Skin epidermis (tissue), 12 donors: Measurements from ENCODE around the gene MOGAT3.
A peak's percentile ranks its signal among the peaks of the same experiment; 100 is the strongest.
"Not testable (repeated sequence)": the region's sequence is repeated elsewhere in the genome, so short reads cannot be mapped to it uniquely, and the experiment has no call there.

ENCODE experiments used
- H3K27ac ChIP-seq, 21 experiments: fragments of 200-600 bp; sonication (generic) in 11 of 21; one replicate each; pipeline ENCODE4 v1.5.0; 2020; ENCODE audit warnings: mild to moderate bottlenecking in 3 of 21, inconsistent platforms in 2 of 21, moderate library complexity in 2 of 21
- H3K4me3 ChIP-seq, 7 experiments: fragments of 200-600 bp; sonication (generic) in 2 of 7; one replicate each; pipeline ENCODE4 v1.5.0; 2020; ENCODE audit warnings: inconsistent platforms in 2 of 7, mild to moderate bottlenecking in 2 of 7, moderate library complexity in 1 of 7

The MOGAT3 gene

DNA sequence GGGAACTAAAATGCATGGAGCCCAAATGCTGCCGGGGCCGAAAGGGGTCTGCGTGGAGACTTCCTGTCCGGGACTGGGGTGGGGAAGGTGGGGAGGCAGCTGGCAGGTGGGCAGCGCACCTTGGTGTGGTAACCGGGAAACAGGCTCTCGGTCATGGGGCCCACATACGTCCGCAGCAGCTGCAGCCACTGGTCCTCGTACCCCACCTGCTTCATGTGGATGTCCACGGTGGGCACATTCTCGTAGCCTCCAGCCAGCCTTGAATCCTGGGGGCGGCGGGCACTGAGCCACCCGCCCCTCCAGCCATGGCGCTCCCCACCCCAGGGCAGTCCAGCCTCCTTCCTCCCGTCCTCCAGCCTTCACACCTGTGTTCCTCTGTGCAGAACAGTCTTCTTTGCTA is 6.6 kb upstream of the MOGAT3 start:
- no peak overlapping the region for H3K27ac ChIP-seq
- H3K4me3 ChIP-seq, result no peak overlapping the region

DNA sequence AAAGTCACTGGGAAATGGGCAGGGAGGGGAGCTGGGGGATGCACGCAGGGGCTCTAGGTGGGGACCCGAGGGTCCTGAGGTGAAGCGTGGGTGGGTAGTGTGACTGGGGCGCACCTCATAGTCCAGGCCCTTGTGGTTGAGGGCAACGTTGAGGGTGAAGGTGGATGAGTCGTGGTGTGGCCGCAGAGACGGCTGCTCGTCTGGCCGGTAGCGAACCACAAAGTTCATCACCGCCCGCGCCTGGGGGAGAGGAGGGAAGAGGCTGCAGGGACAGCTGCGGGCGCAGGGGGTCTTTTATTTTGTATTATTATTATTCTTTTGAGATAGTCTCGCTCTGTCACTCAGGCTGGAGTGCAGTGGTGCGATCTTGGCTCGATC is 5.8 kb upstream of the MOGAT3 start:
- H3K27ac ChIP-seq, result no peak overlapping the region
- no peak overlapping the region for H3K4me3 ChIP-seq

DNA sequence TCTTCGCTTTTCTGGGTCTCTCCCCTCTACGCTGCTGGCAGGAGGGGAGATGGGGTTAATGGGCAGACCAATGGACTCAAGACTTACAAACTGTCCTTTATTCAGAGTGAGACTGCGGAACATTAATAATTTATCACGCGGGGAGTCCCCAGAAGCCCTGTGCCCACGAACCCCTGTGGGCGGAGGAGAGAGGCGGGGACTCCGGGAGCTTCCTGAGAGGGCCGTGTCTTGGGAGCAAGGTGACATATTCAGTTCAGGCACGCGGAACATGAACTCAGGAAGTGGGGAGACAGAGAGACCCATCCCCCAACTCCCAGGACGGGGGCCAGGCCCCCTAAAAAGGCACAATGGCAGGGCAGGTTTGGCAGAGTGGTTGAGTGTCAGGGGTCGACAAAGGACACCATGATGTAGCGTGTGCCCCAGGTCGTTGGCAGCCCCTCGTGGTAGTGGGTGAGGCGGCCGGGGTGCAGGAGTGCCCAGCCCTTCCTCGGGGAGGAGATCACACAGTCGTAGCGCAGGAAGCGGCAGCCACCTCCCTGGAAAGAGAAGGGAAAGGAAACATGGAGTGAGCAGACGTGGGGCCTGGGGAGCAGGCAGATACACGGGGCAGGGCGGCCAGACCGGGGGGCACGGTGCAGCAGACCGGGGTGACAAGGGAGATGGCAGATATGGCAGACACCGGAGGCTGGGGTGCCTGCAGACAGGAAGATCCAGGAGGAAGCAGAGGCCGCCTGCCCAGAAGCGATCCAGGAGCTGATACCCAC is 5.2 kb upstream of the MOGAT3 start:
- no peak overlapping the region for H3K4me3 ChIP-seq
- no peak overlapping the region for H3K27ac ChIP-seq

DNA sequence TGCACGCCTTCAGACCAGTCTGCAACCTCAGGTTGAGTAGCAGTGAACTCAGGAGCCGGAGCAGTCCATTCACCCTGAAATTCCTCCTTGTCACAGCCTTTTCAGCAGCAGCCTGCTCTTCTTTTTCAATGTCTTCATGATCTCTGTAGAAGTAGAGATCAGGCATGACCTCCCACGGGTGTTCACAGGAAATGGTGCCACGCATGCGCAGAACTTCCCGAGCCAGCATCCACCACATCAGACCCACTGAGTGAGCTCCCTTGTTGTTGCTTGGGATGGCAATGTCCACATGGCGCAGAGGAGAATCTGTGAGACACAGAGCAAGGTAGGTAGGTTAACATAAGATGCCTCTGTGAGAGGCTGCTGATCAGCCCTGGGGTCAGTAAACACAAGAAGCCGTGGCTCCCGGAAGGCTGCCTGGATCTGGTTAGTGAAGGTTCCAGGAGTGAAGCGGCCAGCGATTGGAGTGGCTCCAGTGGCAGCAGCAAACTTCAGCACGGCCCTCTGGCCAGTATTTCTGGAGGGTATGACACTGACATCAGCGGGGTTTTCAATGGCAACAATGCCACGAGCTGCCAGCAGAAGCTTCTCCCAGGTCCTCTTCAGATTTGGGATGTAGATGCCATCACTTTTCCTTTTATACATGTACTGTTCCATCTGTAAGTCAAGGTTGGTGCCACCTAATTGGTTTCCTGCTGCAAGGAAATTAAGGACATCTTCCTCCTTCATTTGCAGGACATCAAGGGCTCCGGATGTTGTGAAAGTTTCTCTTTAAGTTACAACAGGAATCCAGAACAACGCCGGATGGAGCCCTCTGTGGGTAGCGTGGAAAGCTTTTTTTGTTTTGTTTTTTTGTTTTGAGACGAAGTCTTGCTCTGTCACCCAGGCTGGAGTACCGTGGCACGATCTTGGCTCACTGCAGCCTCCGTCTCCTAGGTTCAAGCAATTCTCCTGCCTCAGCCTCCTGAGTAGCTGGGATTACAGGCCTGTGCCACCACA is 3.2 kb upstream of the MOGAT3 start:
- H3K4me3 ChIP-seq, result not testable (repeated sequence)
- peak overlapping the region in 1 of 21 experiments; percentile 11 for H3K27ac ChIP-seq

DNA sequence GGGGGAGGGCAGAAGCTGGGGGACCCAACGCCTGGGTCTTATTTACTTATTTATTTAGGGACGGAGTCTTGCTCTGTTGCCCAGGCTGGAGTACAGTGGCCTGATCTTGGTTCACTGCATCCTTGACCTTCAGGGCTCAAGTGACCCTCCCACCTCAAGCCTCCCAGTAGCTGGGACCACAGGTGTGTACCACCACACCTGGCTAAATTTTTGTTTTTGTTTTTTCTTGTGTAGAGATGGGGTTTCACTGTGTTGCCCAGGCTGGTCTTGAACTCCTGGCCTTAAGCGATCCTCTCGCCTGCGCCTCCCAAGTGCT is 1.7 kb upstream of the MOGAT3 start:
- no peak overlapping the region for H3K4me3 ChIP-seq
- no peak overlapping the region for H3K27ac ChIP-seq

DNA sequence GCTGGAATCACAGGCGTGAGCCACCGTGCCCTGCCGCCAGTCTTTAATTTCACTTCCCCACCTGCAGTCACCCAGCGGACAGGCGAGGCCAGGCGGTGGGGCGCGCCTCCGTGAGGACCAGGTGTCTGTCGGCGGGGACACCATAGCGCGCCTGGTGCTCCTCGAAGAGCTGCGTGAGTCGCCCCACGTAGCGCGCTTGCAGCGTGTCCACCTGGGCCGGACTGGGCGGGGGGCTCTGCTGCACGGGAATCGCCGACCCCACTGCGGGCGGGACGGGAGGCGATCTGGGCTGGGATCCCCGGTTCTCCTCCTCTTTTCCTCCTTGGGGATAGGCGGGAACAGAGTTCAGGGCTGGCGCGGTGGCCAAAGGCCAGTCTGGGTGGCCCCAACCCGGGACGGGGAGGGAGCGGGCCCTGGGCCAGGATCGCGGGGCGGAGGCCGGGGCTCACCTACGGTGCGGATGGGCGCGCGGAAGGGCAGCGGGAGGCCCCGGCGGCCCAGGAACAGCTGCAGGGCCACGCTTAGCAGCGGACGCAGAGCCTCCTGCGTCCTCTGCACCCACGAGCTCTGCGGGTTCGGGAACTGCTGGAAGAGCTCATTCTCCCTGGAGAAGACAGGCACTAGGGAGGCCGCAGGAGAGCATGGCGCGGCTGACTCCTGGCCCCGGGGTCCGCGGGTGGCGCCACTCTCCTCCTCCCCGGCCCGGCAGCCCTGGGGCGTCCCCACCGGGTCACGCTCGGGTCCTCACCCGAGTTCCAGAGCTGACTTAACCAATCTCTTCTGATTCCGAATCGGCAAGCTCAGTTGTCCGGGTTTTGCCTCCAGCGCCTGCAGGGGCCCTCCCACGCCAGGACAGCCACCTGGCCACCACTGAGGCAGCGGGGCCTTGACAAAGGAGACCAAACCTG is 1.1 kb upstream of the MOGAT3 start:
- peak overlapping the region in 1 of 7 experiments; percentile 9 for H3K4me3 ChIP-seq
- no peak overlapping the region for H3K27ac ChIP-seq

DNA sequence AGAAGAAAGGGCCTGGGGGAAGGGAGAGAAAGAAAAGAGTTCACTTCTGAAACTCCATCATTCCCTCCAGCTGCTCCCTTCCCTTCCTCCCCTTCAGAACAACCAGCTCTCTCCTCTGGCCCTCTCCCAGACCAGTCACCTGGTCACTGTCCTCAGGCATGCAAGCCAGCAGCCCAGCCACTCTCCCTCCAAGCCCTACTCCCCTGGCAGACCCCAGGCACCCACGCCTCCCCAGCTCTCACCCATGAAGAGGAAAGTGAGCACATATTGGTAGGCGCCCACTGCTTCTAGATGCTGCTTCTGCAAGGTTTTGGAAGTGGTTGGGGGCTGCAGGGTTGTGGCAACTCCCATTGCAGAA is 353 bp downstream of the MOGAT3 start:
- no peak overlapping the region for H3K27ac ChIP-seq
- H3K4me3 ChIP-seq, result no peak overlapping the region

DNA sequence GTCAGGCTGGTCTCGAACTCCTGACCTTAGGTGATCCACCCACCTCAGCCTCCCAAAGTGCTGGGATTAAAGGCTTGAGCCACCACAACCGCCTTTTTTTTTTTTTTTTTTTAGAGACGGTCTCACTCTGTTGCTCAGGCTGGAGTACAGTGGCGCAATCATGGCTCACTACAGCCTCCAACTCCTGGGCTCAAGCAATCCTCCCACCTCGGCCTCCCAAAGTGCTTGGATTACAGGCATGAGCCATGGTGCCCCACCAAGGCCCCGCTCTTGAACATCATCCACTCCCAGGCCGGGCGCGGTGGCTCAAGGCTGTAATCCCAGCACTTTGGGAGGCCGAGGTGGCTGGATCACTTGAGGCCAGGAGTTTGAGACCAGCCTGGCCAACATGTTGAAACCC is 1.3 kb downstream of the MOGAT3 start:
- H3K27ac ChIP-seq, H3K4me3 ChIP-seq: not testable (repeated sequence)

DNA sequence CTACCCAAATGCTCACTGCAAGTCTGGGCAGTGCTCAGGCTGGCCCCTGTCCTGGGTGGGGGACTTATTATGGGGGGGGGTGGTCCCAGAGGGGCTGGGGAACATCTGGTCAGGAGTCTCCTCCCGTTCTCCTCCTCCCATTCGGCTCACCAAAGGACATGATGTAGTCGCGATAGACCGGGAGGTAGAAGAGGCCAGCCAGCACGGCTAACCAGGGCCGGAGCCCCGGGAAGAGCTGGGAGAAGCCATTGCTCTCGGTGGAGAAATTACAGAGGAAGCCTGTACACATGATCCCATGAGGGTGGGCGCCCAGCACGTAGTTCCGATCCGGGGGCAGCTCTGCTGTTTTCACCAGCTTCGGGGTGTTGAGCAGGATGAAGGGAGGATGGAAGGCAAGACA is 2.4 kb downstream of the MOGAT3 start:
- no peak overlapping the region for H3K27ac ChIP-seq
- no peak overlapping the region for H3K4me3 ChIP-seq

DNA sequence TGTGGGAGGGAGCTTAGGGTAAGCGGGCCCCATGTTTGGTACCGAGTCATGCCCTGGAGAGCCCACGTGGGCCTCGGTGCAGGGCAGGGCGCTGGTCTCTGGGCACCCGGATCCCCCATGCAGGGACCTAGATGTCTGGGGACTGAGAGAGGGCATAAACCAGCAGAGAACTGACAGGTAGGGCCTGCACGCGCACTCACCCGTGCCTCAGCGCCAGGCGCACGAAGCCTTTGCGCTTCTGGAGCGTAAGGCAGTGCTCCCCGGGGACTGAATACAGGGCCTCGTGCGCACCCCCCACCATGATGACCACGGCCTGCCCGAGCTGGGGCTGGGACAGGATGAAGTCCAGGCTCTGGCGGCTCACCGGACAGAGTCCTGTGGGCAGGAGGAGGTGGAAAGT is 2.8 kb downstream of the MOGAT3 start:
- H3K27ac ChIP-seq, result no peak overlapping the region
- H3K4me3 ChIP-seq, result no peak overlapping the region

DNA sequence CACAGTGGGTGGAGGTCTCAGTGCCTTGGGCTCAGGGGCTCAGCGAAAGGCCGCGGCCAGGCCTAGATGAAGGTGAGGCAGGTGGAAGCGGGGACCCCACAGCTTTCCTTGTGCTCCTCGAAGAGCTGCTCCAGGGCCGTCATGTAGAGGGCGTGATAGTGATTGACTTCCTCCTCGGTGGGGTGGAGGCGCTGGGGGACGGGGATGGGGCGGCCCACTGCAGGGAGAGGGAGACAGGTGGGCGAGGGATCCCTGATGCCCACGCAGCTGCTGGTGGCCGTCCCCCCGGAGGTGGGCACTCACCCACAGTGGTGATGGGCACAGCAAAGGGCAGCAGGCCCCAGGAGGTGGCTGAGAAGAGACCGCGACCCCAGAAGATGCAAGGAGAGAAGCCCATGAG is 5.0 kb downstream of the MOGAT3 start:
- H3K4me3 ChIP-seq, result no peak overlapping the region
- no peak overlapping the region for H3K27ac ChIP-seq

DNA sequence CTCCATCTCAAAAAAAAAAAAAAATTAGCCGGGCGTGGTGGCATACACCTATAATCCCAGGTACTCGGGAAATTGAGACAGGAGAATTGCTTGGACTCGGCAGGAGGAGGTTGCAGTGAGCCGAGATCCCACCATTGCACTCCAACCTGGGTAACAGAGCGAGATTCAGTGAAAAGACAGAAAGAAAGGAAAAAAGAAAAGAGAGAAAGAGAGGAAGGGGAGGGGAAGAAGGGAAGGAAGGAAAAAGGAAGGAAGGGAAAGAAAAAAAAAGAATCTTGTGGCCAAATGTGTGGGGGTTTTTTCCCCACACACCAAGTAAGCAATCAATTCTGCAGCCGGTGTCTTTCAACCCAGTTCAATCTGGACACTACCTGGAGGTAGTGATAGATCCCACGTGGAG is 11.7 kb downstream of the MOGAT3 start:
- Histone ChIP-seq H3K4me3 (no peak overlapping the region), H3K27ac (no peak overlapping the region)

DNA sequence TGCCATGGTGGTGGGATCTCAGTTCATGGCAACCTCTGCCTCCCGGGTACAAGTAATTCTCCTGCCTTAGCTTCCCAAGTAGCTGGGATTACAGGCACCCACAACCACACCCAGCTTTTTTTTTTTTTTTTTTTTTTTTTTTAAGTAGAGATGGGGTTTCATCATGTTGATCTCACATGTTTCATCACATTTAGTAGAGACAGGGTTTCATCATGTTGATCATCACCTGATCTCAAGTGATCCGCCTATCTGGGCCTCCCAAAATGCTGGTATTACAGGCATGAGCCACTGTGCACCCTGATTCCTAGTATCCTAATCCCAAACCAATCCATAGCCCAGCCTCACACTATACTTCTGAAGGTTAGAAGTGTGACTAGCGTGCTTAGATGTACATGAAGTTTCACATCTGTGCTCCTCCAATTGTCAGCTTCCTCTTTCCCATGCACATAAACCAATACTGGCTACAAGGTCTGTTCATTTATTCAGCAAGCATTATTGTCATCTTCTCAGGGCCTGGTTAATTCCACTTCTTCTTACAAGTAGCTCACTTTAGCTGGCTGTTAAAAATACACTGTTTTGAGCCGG is 13.9 kb downstream of the MOGAT3 start:
- no peak overlapping the region for H3K27ac ChIP-seq
- no peak overlapping the region for H3K4me3 ChIP-seq

DNA sequence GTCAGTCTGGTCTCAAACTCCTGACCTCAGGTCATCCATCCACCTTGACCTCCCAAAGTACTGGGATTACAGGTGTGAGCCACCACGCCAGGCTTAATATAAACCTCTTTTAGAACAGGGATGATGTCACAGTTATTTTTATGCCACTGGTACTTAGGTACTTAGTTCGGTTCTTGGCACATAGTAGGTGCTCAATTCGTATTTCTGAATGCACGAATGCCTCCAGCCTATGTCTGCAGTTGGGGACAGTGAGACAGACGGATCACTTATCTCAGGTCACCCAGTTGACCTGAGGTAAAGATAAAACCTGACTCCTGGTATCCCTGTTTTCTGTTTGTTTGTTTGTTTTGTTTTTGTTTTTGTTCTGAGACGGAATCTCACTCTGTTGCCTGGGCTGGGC is 14.6 kb downstream of the MOGAT3 start:
- Histone ChIP-seq H3K4me3 (no peak overlapping the region), H3K27ac (no peak overlapping the region)

DNA sequence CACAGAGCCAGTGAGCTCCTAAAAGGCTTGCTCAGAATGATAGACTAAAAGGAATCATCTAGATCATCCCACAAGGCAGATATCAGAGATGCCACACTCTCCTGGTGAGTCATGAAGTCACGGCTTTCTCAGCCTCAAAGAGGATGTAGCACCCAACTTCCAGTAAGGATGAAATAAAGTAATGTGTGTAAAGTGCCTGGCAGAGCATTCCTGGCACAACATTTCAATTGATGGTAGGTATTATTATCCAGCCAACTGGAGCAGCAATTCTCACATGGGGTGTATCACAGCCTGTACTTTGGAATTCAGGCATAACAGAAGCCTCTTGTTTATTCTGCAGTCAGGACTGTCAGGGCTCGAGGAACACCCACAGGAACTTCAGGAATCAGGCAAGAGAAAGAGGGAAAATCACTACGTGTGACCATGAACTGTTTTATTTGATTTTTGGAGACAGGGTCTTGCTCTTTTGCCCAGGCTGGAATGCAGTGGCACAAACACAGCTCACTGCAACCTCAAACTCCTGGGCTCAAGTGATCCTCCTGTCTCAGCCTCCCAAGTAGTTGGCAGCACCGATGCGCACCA is 15.5 kb downstream of the MOGAT3 start:
- no peak overlapping the region for H3K4me3 ChIP-seq
- H3K27ac ChIP-seq, result no peak overlapping the region

DNA sequence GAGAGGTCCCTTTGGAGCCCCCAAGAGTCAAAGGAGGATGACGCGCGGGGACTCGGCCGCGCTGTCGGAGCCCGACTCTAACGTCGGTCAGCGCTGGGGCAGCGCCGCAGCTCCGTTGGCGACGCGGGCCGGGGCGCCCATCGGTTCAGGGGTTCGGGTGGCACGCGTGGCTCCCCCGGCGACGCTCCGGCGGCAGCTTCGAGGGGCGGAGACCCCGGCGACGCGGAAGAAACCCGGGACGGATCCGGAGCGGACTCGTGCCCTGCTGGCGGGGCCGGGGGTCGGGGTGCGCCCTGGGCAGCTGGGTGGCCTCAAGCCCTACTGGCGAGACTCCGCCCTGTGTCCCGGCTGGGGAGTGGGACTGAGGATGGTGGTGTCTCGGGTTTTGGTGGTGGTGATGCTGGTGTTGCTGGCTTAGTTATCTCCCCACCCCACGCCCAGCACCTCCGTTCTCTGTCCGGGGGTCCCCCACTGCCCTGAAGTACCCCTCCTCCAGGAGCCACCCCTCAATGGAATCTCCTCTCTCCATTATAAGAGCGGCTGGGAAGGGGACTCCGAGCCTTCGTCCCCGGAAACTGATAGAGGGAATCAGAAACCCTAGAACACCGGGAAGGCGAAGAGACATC is 20.6 kb downstream of the MOGAT3 start, which contains the start of gene NAT16:
Gene NAT16 (minus strand): TSS at position 164 of the 626 bp plus-strand sequence. CDS start 5,486 bp downstream, outside the sequence.
- Histone ChIP-seq H3K4me3 (no peak within 1 kb of the TSS), H3K27ac (no peak within 1 kb of the TSS)

DNA sequence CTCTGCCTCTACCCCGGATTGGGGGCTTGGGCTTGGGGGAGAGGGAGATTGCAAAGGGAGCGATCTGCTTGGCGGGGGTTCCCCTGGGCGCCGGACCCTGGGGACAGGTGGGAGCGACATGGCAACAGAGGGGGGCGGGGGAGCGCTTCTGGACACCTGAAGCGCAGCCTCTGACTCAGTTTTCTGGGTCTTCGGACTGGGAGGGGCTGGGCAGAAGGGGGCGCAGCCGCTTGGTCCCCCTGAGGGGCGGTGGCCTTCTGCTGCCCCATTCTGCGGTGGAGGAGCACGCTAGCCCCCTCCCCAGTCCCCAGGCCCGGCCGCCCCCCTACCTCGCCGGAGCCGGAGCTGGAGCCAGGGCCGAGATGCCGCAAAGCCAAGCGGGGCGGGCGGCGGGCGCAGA is 21.1 kb downstream of the MOGAT3 start:
- Histone ChIP-seq H3K4me3 (no peak overlapping the region), H3K27ac (no peak overlapping the region)

DNA sequence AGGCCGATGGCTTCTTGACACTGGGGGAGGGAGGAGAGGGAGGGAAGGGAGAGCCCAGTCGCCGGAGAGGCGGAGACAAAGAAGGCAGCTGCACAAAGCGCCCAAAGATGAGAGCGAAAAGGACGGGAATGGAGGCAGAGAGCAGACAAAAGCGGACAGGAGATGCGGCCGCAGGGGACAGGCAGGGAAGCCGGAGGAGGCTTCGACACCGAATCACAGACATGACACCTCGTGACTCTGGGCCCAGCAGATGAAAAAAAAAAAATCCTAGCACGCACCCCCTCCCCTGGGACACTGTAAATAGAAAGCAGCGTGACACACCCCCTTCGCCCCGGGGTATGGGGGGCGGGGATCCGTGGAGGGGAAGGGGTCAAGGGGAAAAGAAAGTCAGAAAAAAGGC is 21.7 kb downstream of the MOGAT3 start:
- H3K4me3 ChIP-seq, result no peak overlapping the region
- H3K27ac ChIP-seq, result no peak overlapping the region

DNA sequence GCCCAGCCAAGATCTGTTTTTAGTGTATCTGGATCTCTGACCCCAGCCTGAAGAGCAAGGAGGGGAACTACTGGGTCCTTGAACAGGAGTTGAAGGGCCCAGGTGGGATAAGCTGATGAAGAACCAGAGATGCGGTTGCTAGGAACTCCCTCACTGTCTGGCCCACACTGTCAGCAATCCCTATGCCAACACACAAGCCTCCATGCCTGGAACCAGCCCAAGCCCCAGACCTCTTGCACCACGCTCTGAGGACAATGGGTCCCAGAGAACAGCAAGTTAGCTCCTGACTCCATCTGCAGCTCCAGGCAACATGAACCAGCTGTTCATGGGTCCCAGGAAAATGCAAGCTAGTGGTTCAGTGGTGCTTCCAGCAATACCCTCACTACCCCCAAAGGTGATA is 23.2 kb downstream of the MOGAT3 start:
- Histone ChIP-seq H3K4me3 (no peak overlapping the region), H3K27ac (no peak overlapping the region)
